ENCODE data around the gene CACNA1B.
"Not testable (repeated sequence)": the region's sequence is repeated elsewhere in the genome, so short reads cannot be mapped to it uniquely, and the experiment has no call there.

The CACNA1B gene

DNA sequence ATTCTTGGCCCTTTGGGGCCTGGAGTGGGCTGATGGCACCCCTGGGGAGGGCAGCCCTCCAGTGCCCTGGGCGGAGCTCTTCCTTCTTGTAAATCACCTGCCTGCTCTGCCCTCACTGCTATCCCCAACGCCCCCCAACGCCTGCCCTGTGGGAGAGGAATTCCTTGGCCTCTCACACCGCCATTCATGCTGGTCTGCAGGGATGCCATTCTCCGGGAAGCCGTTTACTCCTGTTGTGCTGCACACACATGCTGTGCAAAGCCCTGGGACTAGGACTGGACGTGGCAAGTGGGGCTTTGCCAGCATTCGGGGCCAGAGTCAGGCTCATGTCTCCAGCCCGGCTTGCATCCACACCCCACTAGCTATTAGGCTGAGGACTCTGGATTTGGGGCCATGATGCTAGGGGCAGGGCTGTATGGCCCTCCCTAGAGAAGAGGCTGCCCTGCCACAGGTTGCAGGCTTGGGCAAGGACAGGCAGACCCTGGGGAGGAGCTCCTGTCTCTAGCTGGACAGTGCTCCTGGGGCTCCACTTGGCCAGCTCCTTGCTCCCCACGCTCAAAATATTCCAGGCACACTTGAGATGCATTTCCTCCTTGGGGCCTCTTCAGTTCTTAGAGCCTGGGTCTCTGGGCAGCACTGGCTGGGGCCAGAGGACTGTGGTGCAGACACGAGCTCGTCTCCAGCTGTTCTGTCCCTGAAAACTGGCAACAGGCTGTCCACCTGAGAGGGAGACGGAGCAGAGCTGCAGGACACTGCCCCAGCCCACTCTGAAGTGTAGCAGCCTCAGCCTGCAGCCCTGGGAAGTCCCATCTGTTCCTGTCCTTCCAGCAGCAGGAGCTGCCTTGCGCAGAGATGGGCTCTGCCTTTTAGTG is 226.9 kb downstream of the CACNA1B start:
- DNase-seq: no peak

DNA sequence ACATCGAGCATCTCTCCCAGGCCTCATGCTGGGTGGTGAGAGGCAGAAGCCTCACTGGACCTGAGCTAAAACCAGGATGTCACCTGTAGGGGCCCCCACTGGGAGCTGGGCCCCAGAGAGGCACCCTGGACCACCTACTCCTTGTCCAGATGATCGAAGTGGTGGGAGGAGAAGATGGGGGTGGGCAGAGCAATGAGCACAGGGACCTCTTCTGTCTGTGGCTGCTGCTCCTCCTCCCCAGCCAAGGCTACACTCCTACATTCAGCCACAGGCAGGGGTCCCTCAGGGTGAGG is 227.5 kb downstream of the CACNA1B start:
- no peak for DNase-seq

DNA sequence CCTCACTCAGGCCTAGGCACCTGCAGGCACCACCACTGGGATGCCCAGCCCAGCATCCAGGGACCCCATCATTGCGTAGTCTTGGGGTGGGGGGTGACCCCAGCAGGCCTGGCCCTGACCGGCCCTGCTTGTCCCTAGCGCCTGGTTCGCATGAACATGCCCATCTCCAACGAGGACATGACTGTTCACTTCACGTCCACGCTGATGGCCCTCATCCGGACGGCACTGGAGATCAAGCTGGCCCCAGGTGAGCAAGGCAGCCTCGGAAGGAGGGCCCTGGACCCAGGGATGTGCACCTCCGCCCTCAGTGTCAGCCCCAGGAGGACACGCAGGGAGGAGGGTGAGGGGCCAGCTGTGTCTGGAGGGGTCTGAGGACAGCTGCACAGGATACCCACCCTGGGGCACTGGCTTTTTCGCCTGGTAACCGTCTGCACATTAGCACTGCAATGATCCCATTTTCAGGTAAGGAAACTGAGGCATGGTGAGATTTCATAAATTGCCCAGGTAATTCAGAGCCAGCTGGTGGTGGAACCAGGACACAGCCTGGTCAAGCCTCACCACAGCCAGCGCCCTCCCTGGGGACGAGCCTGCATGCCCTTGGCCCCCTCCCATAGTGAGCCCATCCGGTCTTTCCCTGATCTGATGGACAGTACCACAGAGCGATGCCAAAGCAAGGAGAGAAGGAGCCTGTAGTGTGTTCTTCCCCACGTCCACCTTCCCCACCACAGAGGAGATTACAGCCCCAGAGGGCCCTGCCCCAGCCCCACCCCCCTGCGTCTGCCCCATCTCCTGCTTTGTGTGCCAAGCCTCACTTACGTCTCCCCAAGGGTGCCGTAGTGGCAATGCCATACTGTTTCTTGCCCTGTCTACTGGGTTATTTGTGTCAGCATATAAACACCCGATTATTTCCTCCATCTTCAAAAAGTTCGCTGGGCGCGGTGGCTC is 228.3 kb downstream of the CACNA1B start:
- DNase-seq: no peak

DNA sequence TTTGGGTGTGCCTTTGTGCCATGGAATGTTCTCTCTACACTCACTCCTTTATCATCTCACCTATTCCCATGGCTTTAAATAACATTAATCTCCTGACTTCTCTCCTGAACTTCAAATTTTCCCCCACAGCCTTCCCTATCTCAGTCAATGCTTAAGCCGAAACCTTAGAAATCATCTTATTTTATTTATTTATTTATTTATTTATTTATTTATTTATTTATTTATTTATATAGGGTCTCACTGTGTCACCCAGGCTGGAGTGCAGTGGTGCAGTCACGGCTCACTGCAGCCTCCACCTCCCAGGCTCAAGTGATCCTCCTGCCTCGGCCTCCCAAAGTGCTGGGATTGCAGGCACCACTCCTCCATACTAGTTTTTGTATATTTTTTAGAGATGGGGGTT is 229.5 kb downstream of the CACNA1B start:
- DNase-seq: not testable (repeated sequence)

DNA sequence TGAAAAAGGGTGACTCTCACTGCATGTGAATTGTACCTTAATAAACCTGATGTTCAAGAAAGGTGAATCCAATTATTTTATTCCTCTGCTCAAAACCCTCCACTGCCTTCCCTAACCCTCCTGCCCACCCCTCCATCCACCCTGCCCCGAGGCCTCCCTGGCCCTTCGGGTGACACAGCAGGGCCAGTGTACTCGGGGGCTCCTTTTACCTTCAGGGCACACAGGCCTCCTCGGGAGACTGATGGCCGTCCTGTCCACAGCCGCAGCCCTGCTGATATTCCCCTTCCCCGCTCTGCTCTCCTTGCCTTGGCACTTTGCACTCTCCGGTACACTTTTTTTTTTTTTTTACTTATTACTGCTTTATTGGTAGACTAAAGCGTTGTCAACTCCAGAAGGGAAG is 234.0 kb downstream of the CACNA1B start:
- no peak for DNase-seq

DNA sequence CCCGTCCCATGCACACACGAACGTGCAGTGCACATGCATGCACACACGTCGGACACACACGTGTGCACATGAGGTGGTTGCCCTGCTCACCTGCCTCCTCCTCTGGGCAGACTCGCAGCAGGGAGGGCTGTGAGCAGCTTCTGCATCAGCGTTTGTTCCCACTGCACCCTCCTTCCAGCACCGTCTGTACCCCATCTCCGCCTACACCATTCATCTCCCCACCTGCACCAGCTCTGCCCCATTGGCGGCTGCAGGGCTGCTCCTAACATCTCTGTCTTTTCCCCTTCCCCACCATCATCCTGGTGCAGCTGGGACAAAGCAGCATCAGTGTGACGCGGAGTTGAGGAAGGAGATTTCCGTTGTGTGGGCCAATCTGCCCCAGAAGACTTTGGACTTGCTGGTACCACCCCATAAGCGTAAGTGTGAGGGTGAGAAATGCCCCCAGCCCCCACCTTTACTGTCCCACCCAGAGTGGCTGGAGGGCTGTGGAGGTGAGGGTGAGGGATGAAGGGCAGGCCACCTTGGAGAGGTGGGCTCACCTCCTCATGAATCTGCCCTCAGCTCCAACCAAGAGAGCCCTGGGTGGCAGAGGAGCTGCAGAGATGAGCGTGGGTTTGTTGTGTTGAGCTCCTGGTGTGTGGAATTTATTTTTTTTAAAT is 234.6 kb downstream of the CACNA1B start:
- no peak for DNase-seq

DNA sequence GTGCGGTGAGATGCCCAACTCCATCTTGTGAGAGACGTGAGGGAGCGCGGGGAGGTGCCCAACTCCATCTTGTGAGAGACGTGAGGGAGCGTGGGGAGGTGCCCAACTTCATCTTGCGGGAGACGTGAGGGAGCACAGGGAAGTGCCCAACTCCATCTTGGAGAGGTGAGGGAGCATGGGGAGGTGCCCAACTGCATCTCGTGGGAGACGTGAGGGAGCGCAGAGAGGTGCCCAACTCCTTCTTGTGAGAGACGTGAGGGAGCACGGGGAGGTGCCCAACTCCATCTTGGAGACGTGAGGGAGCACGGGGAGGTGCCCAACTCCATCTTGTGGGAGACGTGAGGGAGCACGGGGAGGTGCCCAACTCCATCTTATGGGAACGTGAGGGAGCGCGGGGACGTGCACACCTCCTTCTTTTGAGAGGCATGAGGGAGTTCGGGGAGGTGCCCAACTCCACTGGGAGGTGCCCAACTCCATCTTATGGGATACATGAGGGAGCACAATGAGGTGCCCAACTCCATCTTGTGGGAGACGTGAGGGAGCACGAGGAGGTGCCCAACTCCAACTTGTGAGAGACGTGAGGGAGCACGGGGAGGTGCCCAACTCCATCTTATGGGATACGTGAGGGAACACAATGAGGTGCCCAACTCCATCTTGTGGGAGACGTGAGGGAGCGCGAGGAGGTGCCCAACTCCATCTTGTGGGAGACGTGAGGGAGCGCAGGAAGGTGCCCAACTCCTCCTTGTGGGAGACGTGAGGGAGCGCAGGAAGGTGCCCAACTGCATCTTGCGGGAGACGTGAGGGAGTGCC is 235.4 kb downstream of the CACNA1B start:
- no peak for DNase-seq

DNA sequence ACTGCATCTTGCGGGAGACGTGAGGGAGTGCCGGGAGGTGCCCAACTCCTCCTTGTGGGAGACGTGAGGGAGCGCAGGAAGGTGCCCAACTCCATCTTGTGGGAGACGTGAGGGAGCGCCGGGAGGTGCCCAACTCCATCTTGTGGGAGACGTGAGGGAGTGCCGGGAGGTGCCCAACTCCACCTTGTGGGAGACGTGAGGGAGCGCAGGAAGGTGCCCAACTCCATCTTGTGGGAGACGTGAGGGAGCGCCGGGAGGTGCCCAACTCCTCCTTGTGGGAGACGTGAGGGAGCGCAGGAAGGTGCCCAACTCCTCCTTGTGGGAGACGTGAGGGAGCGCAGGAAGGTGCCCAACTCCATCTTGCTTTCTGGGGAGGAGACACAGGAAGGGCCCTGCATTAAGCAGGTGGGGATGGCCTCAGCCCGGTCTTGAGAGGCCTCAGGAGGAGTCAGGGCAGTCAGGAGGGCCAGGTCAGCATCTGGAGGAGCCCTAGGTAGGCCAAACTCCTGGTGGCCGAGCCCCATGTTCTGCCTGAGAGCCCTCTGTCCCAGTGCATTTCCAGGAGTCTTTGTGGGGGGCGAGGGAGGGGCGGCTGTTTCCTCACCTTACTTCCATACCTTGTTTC is 236.2 kb downstream of the CACNA1B start:
- DNase-seq: not testable (repeated sequence)

DNA sequence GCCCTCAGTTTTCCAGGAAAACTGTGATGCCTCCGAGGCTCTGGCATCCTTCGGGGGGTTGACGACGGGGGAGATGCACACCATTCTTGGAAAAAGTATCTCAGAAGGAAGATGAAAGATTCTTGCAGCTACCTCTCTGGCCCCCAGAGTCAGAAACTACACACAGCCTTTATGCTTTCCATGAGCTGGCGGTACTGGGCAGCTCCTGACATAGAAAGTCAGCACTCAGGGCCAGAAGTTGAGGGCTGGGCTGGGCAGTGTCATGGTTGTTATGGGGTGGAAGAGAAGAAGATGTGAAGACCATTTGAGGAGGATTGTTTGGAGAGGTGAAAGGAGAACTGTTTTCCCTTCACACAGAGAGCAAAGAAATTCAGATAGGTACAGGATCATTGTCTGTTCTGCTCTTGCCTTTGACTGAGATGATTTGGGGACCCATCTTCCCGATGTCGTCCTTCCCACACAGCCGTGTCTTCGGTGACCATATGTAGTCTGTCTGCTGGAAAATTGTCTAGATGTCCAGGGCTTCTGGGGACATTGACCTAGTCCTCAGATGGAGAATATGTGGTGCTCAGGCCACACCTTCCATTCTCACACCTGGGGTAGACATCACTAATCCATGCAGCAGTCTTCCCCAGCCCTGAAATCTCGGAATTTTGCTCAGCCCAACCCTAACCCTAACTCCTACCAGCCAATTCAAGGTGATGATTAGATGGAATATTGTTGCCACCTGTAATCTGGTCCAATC is 237.1 kb downstream of the CACNA1B start:
- no peak for DNase-seq

DNA sequence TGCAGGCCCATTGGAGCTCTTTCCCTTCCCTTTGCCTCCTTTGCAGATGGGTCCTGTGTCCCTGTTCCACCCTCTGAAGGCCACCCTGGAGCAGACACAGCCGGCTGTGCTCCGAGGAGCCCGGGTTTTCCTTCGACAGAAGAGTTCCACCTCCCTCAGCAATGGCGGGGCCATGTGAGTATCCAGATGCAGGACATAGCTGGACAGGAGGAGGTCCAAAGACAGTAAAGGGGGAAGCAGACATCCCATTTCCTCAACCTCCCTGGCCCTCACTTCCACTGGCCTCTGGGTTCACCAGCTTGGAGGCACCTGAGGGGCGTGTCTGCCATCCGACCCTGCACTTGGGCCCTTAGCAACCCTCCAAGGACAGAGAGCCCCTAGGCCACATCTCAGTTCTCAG is 237.9 kb downstream of the CACNA1B start:
- DNase-seq: no peak

DNA sequence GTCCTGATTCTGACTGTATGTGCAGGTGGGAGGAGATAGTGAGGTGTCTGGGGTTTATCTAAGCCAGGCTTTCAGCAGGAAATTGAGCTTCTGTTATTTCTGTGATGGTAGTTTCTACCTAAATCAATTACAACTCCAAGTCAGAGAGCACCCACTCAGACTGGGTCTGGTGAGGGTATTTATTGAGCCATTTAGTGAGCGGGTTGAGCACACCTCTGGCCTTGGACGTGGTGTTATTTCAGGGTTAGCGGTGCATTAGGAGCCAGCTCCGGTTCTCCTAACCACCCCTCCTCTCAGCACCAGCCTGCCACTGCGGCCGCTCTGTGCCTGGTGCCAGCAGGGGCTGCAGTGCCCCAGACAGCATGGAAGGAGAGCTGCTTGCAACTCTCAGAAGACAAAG is 238.9 kb downstream of the CACNA1B start:
- DNase-seq: no peak

DNA sequence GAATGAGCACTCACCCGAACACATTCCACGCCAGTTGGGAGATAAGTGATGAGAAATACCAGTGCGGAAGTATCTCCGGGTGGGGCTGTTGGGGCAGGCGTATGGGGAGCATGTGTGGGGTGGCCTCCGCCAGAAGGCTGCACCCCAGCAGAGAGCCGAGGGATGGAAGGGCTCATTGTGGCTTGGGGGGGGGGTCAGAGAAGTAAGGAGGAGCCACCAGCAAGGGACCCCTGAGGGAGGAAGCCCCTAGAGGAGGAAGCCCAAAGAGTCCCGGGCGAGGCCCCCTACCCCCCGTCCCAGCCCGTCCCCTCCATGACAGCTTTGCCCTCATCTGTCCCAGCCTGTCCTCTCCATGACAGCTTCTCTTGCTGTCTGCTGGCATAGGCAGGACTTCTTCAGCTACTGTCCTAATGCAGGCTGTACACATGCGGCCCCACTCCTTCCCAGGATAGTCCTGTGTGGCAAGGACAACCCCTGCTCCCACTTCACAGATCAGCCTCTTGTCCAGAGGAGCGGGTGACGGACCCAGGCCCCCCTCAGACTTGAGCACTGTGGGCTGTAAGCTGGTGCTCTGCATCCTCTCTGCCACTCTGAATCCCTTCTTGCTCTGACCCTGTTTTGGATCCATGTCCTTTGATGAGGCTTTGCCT is 239.6 kb downstream of the CACNA1B start:
- no peak for DNase-seq

DNA sequence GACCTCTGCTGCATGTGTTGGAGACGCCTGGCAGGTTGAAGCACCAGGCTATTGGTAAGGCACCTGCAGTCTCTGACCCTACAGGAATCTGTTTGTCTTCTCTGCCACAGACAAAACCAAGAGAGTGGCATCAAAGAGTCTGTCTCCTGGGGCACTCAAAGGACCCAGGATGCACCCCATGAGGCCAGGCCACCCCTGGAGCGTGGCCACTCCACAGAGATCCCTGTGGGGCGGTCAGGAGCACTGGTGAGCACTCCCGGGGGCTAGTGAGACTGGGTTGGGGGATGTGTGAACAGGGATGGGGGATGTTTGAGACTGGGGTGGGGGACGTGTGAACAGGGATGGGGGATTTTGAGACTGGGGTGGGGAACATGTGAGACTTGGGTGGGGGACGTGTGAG is 240.3 kb downstream of the CACNA1B start:
- no peak for DNase-seq

DNA sequence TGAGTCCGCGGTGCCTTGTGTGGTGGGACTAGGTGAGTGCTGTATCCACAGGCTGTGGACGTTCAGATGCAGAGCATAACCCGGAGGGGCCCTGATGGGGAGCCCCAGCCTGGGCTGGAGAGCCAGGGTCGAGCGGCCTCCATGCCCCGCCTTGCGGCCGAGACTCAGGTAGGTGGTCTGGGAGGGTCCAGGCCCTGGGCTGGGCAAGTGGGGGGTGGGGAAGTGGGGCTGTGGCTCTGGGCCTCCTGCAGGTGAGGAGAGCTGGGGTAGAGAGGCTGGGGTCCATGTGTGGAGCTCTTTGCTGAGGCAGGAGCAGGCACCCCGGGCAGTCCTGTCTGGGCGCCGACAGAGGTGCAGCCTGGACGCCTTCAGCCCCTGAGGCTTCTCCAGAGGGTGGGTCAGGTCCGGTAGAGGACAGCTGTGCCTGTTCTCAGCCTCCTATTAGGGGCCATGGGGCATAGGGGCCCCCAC is 241.1 kb downstream of the CACNA1B start:
- no peak for DNase-seq

DNA sequence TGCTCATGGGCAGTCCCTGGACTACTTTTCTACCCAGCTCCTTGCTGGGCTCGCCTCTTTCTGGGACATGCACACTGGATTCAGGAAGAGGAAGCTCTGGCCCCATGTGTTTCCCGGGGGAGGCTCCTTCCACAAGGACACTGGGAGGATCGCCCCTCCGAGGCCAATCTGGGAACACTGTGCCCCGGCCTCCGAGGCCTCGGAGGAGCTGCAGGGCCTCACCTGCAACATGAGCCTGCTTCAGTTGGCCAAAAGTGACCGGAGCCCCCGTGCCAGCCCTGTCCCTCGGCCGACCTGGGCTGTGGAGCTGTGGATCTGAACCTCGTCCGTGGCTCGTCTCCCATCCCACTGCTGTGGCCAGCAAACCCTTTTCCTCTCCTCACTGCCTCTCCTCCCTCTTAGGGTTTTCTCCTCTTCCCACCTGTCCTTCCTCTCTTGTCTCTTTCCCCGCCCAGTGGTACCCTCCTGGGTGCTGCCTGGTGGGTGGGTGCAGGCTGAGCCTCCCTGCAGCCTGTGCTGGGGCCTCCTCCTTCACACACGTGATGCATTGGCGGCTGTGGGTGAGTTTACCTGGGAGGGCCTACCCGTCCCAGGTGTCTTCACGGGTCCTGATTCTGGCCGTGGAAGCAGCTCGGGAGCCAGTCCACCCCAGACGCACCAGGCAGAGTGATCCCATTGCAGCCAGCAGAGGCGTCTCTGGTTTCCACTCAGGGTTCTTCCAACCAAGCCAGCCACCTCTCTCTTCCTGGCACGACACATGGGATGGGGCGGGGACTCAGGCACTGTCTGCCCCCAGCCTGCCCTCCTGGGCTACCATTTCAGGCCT is 241.8 kb downstream of the CACNA1B start:
- DNase-seq: no peak

DNA sequence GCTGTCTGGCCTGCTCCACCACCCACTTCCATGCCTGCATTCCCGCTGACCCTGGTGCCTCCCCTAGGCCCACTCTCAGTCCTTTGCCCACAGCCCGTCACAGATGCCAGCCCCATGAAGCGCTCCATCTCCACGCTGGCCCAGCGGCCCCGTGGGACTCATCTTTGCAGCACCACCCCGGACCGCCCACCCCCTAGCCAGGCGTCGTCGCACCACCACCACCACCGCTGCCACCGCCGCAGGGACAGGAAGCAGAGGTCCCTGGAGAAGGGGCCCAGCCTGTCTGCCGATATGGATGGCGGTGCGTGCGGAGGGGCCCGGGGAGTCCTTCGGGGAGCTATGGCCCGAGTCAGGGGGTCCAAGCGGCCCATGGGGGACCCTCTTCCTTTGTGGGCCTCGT is 242.5 kb downstream of the CACNA1B start:
- no peak for DNase-seq

DNA sequence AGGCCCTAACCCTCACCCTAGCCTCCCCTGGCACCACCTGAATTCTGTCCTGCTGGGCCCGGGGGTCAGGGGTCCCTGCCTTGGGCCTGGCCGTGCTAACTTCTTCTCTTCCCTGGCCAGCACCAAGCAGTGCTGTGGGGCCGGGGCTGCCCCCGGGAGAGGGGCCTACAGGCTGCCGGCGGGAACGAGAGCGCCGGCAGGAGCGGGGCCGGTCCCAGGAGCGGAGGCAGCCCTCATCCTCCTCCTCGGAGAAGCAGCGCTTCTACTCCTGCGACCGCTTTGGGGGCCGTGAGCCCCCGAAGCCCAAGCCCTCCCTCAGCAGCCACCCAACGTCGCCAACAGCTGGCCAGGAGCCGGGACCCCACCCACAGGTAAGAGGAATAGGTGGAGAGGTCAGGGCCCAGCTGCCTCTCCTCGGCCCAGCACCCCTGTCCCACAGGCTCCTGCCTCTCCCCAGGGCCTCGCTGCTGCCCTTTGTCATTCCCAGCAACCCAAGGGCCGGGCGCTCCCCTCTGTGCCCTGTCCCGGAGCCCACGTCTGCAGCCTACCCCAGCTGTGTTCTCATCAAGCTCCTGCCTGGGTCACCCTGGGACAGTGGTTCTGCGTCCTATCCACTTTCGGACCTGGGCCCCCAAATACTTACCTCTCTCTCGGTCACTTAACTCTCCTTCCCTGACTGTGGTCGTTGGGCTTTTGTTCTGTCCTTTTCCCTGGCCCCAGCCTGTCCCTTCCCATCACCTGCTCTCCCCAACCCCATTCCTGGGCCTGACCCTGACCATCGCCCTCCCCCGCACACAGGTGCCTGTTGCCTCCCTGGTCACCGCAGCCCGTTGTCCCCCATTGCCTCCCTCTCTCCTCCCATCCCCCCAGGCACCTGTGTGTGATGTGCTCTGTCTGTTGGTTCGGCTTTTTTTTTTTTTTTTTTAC is 243.2 kb downstream of the CACNA1B start:
- no peak for DNase-seq

DNA sequence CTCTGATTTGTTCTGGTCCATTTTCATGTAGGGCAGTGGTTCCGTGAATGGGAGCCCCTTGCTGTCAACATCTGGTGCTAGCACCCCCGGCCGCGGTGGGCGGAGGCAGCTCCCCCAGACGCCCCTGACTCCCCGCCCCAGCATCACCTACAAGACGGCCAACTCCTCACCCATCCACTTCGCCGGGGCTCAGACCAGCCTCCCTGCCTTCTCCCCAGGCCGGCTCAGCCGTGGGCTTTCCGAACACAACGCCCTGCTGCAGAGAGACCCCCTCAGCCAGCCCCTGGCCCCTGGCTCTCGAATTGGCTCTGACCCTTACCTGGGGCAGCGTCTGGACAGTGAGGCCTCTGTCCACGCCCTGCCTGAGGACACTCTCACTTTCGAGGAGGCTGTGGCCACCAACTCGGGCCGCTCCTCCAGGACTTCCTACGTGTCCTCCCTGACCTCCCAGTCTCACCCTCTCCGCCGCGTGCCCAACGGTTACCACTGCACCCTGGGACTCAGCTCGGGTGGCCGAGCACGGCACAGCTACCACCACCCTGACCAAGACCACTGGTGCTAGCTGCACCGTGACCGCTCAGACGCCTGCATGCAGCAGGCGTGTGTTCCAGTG is 244.0 kb downstream of the CACNA1B start:
- no peak for DNase-seq
